Fibroblast of lung (primary cell): Measurements from ENCODE around the gene DPAGT1. TPM values are rescaled to one million over a fixed set of nuclear protein-coding genes. Genes with fewer than 3 reads are reported as not detected.

Experiments
- DNase-seq, 2 donors: peaks; one replicate each; pipeline versions ENCODE4 v3.0.0 to v3.0.0-alpha.2; 2010; ENCODE audit warnings: low read depth in 2 of 2
- H2AFZ ChIP-seq: 2 replicates; pipeline ENCODE4 v1.5.1; 2012; ENCODE audit warnings: low read length, control low read depth, inconsistent platforms
- H3K27ac ChIP-seq: 2 replicates; pipeline ENCODE4 v1.5.1; 2011; ENCODE audit warnings: low read length, control low read depth; ENCODE audit not compliant: insufficient read depth
- H3K27me3 ChIP-seq: 2 replicates; pipeline ENCODE4 v1.5.1; 2011; ENCODE audit warnings: mild to moderate bottlenecking, low read length; ENCODE audit not compliant: control insufficient read depth, insufficient read depth
- H3K36me3 ChIP-seq: 2 replicates; pipeline ENCODE4 v1.5.1; 2011; ENCODE audit warnings: low read length; ENCODE audit not compliant: control insufficient read depth, insufficient read depth
- H3K4me1 ChIP-seq: 2 replicates; pipeline ENCODE4 v1.5.1; 2011; ENCODE audit warnings: low read length; ENCODE audit not compliant: control insufficient read depth, insufficient read depth; ENCODE audit errors: extremely low read depth
- H3K4me2 ChIP-seq: 2 replicates; pipeline ENCODE4 v1.5.1; 2011; ENCODE audit warnings: low read length, control low read depth; ENCODE audit not compliant: insufficient read depth; ENCODE audit errors: extremely low read depth
- H3K4me3 ChIP-seq, 4 experiments: fragments of 200-600 bp in 1 of 4; sonication (generic) in 1 of 4; replicated peaks in 1 of 4; 2 replicates each; pipeline ENCODE4 v1.5.1; 2011 to 2016; ENCODE audit warnings: low read length in 4 of 4, low read depth in 3 of 4, mild to moderate bottlenecking in 3 of 4, control low read depth in 2 of 4, inconsistent platforms in 1 of 4, mixed read lengths in 1 of 4; ENCODE audit not compliant: insufficient read depth in 1 of 4; ENCODE audit errors: control extremely low read depth in 1 of 4
- H3K79me2 ChIP-seq: 2 replicates; pipeline ENCODE4 v1.5.1; 2012; ENCODE audit warnings: mild to moderate bottlenecking, low read length, inconsistent platforms; ENCODE audit not compliant: control insufficient read depth, insufficient read depth
- H3K9ac ChIP-seq: 2 replicates; pipeline ENCODE4 v1.5.1; 2011; ENCODE audit warnings: mild to moderate bottlenecking, low read length, control low read depth; ENCODE audit not compliant: insufficient read depth
- H3K9me3 ChIP-seq: 2 replicates; pipeline ENCODE4 v1.5.1; 2012; ENCODE audit warnings: low read depth, low read length; ENCODE audit not compliant: control insufficient read depth, insufficient read depth
- H4K20me1 ChIP-seq: 2 replicates; pipeline ENCODE4 v1.5.1; 2011; ENCODE audit warnings: low read length; ENCODE audit not compliant: control insufficient read depth, insufficient read depth; ENCODE audit errors: extremely low read depth
- CTCF ChIP-seq, 2 donors: IDR thresholded peaks in 1 of 2; conservative IDR thresholded peaks in 1 of 2; 1 replicate in 1 of 2; 2 replicates in 1 of 2; pipeline ENCODE4 v1.5.1; 2011 to 2012; ENCODE audit warnings: low read length in 2 of 2, control low read depth in 1 of 2, inconsistent platforms in 1 of 2, low read depth in 1 of 2, mild to moderate bottlenecking in 1 of 2
- EZH2 ChIP-seq: IDR thresholded peaks from 2 replicates; pipeline ENCODE4 v1.5.1; 2012; ENCODE audit warnings: low read length, control low read depth, mild to moderate bottlenecking; ENCODE audit errors: missing control alignments
- polyA plus RNA-seq, 2 donors: library from polyadenylated mRNA; depleted of rRNA in 1 of 2; stranded (reverse) in 1 of 2; unstranded in 1 of 2; fragments of >200 nt; gene quantifications; 2 replicates each; pipeline ENCODE4 v1.2.1, GENCODE V29; 2011 to 2012; ENCODE audit warnings: missing spikeins in 1 of 2
- total RNA-seq: library from RNA; depleted of rRNA; stranded (reverse); fragments of >200 nt; gene quantifications from 2 replicates; pipeline ENCODE4 v1.2.1, GENCODE V29; 2014

The DPAGT1 gene
- total and polyA plus RNA-seq, 2 donors (not counting 1 experiment from before 2014, with no cell fraction given), result 14.5 to 44.9 TPM

- Histone ChIP-seq H3K4me3 (no peak overlapping the region), H3K27ac (no peak overlapping the region), H3K9ac (no peak overlapping the region), H3K4me2 (no peak overlapping the region), H3K4me1 (peaks cover 12% of the 10 kb centered on the region), H4K20me1 (no peaks in the 10 kb centered on the region), H3K79me2 (peaks cover 36% of the 10 kb centered on the region), H3K9me3 (no peaks in the 10 kb centered on the region), H3K36me3 (peaks cover 12% of the 10 kb centered on the region), H3K27me3 (no peaks in the 10 kb centered on the region), H2AFZ (no peak overlapping the region)
- DNase-seq, result peak in 1 of 2 donors; percentile 64
- TF ChIP-seq EZH2 (no peak), CTCF (conservative IDR thresholded peaks at IDR 0.05 in 1 of 2, IDR thresholded peaks at IDR 0.05 in 1 of 2; ENCODE audit: low read depth in 1 of 2, low read length in 2 of 2) (no peak)
Observed at GRCh38 chr11:119091178-119091577, 10.5 kb downstream of the DPAGT1 start.

DNA sequence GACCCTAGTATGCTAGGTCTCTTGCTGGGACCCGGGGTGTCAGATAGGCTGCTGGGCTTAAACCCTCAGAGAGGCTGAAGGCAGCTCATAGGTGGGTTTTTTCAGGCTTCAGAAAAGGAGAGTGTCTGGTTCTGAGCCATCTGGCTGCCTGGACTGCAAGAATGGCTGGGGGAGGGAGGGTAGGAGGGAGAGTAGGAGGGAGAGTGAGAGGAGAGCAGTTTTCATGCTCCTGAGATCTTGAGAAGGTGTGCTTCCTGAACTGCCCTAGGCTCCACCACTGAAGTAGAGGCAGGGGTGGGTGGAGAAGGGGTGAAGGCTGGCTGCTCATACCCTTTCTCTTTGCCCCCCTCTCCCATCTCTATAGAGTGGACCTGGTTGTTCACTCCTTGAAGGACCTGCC, 12.3 kb downstream of the DPAGT1 start:
- Histone ChIP-seq H3K4me1 (peaks cover 14% of the 10 kb centered on the region), H3K36me3 (peaks cover 12% of the 10 kb centered on the region), H2AFZ (no peak overlapping the region), H3K4me2 (no peak overlapping the region), H3K79me2 (peaks cover 37% of the 10 kb centered on the region), H4K20me1 (no peaks in the 10 kb centered on the region), H3K27me3 (no peaks in the 10 kb centered on the region), H3K4me3 (no peak overlapping the region), H3K27ac (no peak overlapping the region), H3K9ac (no peak overlapping the region), H3K9me3 (no peaks in the 10 kb centered on the region)
- no peak for TF ChIP-seq CTCF (conservative IDR thresholded peaks at IDR 0.05 in 1 of 2, IDR thresholded peaks at IDR 0.05 in 1 of 2; ENCODE audit: low read depth in 1 of 2, low read length in 2 of 2)
- TF ChIP-seq EZH2, result no peak
- DNase-seq, result no peak

- Histone ChIP-seq H2AFZ (no peak overlapping the region), H3K27me3 (no peaks in the 10 kb centered on the region), H3K9ac (no peak overlapping the region), H3K27ac (no peak overlapping the region), H3K4me1 (peaks cover 15% of the 10 kb centered on the region), H3K9me3 (no peaks in the 10 kb centered on the region), H4K20me1 (no peaks in the 10 kb centered on the region), H3K4me2 (no peak overlapping the region), H3K4me3 (no peak overlapping the region), H3K36me3 (peaks cover 10% of the 10 kb centered on the region), H3K79me2 (peaks cover 28% of the 10 kb centered on the region)
- TF ChIP-seq CTCF (conservative IDR thresholded peaks at IDR 0.05 in 1 of 2, IDR thresholded peaks at IDR 0.05 in 1 of 2; ENCODE audit: low read depth in 1 of 2, low read length in 2 of 2), result no peak
- TF ChIP-seq EZH2, result no peak
- no peak for DNase-seq
Observed at GRCh38 chr11:119088406-119088805, 13.2 kb downstream of the DPAGT1 start.
